C1 segment of cervical spinal cord (tissue), 14 donors: ENCODE results near the gene FDX1.

Experiments
- DNase-seq, 14 donors: peaks; one replicate each; lab custom pipeline; 2025; lab: John Stamatoyannopoulos, UW

Gene FDX1

DNA sequence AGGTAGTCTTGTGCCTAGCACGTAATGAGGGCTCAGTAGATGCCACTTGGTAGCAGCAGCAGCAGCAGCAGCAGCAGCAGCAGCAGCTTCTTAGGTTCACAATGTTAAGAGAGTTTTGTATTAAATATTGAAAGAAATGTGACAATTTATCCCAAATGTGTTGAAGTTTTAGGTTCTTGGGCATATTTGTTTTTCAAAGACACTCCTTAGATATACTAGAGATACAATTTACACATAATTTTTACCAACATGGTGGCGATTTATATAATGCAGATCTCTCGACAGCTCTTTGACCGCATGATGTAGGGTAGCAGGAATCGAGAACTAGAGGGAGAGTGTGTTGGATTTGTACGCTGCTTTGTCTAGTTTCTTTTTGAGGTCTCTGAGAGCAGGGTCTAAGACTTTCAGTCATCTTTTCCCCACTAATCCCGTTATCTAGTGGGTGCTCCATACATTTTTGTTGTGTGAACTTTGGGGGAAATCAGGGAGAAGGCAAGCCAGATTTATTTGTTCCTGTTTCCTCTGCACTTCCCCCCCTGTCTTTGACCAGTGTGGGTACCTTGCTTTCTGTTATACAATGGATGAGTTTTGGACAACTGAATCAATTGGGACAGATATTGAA is 1.4 kb downstream of the FDX1 start:
- DNase-seq: peak in 1 of 14 donors; percentile 50

- DNase-seq: no peak
These were observed 1.9 kb downstream of the FDX1 start for GRCh38 chr11:110431674-110432073.

DNA sequence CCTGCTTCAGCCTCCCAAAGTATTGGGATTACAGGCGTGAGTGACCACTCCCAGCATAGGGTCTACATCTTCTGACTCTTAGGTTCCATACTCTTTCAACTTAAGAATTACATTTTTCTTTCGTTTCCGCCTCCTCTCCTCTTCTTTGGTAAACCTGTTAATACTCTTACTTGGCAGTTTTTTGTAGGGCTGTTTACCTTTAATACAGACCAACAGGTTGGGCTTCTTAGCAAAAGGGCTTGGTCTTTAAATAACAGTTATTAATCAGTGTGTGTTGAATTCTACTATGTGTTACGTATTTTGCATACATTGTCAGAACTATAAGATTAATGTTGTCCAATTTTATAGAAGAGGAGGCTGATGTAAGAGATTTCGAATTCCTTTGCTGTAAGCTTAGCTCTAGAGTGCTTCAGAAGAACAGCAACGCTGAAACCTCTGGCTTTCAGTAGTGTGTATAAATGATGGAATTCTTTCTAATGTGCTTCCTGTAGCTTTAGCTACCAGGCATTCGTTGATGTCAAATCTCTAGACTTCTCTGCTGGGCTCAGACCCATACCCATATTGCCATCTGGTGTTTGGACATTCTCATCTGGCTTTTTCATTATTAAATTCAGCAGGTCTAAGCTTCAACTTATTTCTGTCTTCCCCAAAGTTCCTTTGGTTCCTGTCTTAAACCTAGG is 3.1 kb downstream of the FDX1 start:
- no peak for DNase-seq

GRCh38 chr11:110433393-110434333 is 3.9 kb downstream of the FDX1 start:
- peak in 1 of 14 donors; percentile 17 for DNase-seq

DNA sequence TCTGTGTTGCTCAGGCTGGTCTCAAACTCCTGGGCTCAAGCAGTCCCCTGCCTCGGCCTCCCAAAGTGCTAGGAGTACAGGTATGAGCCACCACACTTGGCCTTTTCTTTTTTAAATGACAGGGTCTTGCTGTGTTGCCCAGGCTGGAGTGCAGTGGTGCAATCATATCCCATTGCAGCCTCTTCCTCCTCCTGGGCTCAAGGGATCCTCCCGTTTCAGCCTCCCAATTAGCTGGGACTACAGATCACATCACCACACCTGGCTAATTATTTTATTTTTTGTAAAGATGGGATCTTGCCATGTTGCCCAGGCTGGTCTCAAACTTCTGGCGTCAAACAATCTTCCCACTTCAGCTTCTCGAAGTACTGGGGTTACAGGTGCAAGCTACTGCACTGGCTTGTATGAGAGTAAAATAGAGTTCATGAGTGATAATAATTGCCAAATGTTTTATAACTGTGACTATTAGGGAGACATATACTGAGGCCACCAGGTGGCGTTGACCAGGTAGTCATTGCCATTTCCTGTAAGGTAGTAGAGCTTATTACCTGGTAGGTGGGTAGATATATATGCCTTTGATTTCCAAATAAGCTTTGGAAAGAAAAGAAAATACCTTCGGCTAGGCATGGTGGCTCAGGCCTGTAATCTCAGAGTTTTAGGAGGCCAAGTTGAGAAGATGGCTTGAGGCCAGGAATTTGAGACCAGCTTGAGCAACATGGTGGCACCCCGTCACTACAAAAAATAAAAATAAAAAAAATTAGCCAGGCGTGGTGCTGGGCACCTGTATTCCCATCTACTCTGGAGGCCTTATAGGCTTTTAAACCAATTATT is 5.4 kb downstream of the FDX1 start:
- DNase-seq: no peak

- DNase-seq: no peak
These were observed 6.3 kb downstream of the FDX1 start for GRCh38 chr11:110435780-110436717.

GRCh38 chr11:110438017-110438416 is 8.3 kb downstream of the FDX1 start:
- no peak for DNase-seq

- DNase-seq: no peak
These were observed 15.7 kb downstream of the FDX1 start for GRCh38 chr11:110445437-110445836.

DNA sequence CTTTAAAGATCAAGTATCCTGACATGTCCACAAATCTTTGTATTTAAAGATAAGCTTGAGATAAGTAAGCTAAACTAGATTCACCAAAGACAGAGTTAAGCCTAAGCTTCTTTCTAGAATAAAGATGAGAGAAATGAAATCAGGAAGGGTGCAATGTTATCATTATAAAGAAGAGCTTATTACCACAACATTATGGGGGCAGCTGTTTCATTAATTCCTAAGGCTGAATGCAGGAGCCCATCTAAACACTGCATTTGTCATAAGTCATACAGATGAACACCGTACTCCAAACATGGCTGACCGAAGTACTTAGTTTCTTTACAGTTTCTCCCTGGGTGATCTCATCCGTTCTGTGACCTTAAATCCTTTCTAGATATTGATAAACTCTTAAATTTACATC is 16.3 kb downstream of the FDX1 start:
- DNase-seq: no peak

DNA sequence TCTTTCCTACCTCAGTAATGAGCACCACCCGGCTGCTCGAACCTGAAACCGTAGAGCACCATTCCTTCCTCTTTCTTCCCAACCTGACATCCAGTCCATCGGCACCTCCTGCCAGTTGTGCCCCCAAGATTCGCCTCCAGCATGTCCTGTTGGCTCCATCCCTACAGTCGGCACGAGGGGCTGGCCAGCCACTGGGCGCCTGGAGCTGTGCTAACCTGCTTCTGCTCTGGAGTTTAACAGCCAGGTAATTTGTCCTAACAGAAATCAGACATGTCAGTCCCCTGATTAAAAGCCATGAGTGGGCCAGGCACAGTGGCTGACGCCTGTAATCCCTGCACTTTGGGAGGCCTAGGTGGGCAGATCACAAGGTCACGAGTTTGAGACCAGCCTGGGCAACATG is 16.8 kb downstream of the FDX1 start:
- DNase-seq: no peak

- DNase-seq: no peak
These were observed 17.6 kb downstream of the FDX1 start for GRCh38 chr11:110447343-110447742.

DNA sequence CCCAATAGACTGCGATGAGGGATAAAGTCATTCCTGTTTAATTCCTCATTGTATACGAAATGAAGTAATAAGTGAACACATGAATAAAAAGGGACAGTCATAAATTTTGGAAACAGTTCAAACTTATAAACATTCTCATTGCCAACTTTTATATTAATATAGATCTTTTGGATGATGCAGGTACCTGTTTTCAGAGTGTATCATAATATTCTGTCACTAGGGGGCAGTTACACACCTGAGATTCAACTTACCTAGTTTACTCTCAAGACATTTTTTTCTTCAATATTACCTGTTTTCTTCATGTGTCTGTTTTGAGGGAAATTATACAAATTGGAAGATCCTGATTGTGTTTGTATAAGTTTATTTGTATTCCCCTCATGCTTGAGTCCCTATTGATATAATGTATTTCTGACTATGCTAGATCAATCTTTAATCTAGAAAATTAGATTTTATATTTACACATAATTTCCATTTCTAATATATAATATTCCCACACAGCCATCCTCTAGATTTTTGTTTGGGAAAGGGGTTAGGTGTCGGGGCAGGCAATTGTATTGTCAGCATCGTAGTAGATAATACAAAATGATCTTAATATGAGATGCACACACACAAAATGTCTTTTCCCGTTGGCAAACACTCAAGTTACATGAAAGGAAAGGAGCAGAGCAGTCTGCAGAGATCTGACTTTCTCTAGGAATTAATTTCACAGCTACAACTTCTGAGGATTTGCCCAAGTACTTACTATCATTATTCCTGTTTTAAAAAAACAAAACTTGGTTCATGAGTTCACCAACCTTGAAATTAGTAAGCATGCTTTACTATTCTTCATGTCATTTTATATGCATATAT is 18.4 kb downstream of the FDX1 start:
- DNase-seq: peak in 1 of 14 donors; percentile 21

GRCh38 chr11:110450246-110450645 is 20.5 kb downstream of the FDX1 start:
- DNase-seq: no peak

DNA sequence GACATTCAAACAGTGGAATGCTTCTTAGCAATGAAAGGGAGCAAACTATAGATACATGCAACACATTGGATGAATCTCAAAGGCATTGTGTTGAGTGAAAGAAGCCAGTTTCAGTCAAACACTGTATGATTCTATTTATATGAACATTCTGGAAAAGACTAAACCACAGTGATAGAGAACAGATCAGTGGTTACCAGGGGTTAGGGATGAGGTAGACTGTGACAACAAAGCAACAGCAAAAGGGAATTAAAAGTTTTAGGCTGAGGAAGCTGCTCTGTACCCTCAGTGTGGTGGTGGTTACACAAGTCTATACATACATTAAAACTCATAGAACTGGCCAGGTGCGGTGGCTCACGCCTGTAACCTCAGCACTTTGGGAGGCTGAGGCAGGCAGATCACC is 23.0 kb downstream of the FDX1 start:
- no peak for DNase-seq

DNA sequence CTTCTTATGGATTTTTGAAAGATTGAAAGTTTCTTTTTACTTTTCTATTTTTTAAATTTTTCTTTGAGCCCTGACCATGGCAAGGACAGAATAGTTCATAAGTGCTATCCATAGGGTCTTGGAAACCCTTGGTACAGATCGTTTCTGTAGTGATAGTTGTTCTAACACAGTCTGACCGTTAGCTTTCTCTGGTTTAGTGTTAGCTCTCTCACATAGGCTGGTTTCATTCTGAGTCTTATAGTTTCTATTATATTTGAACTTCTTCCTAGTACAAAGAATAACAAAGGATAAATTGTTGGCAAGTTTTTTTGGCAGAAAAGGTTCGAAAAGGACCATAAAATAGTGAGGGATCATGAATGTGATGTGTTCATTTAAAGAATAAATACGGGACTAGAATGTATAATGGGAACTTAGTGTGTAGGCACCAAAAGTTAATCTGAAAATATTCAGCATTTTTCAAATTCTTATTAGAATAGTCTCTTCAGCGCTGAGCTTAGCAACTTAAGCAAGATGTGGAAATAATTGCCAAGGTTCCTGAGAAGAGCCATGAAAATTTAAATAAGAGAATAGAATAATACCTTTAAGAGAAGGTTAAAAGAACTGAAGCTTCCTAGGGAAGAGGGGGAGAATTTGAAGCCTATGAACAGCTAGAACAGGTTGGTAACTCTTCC is 24.1 kb downstream of the FDX1 start:
- no peak for DNase-seq

GRCh38 chr11:110454609-110455008 is 24.9 kb downstream of the FDX1 start:
- no peak for DNase-seq

DNA sequence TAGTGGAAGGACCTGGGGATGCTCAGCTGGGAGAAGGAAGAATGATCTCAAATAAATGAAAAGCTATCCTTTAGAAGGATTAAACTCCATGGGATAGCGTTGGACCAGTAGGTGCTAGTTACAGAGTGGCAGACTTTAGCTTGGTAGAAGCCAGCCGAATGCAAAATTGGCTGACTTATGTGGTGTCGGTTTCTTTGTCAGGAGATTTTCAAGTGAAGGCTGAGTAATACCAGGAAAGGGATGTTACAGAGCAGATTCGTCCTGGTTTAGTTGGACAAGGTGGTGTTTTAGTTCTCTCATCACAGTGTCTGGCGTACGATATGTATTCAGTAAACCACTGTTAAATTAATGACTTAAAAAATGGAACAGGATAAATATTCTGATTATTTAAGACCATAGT is 26.0 kb downstream of the FDX1 start:
- no peak for DNase-seq

DNA sequence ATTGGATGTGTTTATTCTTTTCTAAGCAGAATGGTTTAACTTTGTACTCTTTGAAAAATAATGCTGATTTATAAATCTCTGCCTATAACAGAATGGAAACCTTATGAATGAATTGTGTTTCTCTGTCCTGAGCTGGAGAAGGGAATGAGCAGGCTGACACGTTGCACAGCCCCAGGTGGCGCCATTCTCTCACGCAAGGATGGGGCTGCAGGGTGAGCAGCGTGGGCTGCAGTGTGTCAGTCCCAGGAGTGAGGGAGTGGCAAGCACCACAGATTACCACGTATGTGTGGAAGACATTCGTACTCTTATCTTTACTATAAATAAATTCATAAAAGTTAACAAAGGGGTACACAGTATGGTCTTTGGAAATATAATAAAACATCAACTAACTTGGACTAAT is 33.4 kb downstream of the FDX1 start:
- DNase-seq: peak in 5 of 14 donors; percentile 20 to 39 (median 30)

GRCh38 chr11:110465231-110465630 is 35.5 kb downstream of the FDX1 start:
- no peak for DNase-seq
